NT2/D1 (cell line): ENCODE results near the gene SLC25A34.

ENCODE experiments used
- DNase-seq: peaks from one replicate; pipeline ENCODE4 v3.0.0-alpha.2; 2011; ENCODE audit warnings: low read depth, low spot score
- H3K27me3 ChIP-seq: 2 replicates; pipeline ENCODE4 v1.6.0; 2011; ENCODE audit warnings: mild to moderate bottlenecking; ENCODE audit not compliant: insufficient read length, insufficient read depth
- H3K36me3 ChIP-seq: 2 replicates; pipeline ENCODE4 v1.6.1; 2011; ENCODE audit warnings: mild to moderate bottlenecking, low read length, mixed read lengths; ENCODE audit not compliant: insufficient read depth, insufficient read length
- H3K4me1 ChIP-seq: 2 replicates; pipeline ENCODE4 v1.5.1; 2011; ENCODE audit not compliant: insufficient read depth, insufficient read length
- H3K4me3 ChIP-seq: 2 replicates; pipeline ENCODE4 v1.5.1; 2011; ENCODE audit warnings: low read depth; ENCODE audit not compliant: insufficient read length
- H3K9ac ChIP-seq: 2 replicates; pipeline ENCODE4 v1.6.0; 2011; ENCODE audit warnings: low read depth; ENCODE audit not compliant: insufficient read length
- H3K9me3 ChIP-seq: 2 replicates; pipeline ENCODE4 v1.5.1; 2011; ENCODE audit warnings: mild to moderate bottlenecking, low read length; ENCODE audit not compliant: insufficient read depth
- SUZ12 ChIP-seq: IDR thresholded peaks from 2 replicates; pipeline ENCODE4 v1.6.1; 2011; ENCODE audit not compliant: insufficient read length, insufficient read depth; ENCODE audit errors: extremely low read depth
- YY1 ChIP-seq: IDR thresholded peaks from 2 replicates; pipeline ENCODE4 v1.6.1; 2011; ENCODE audit not compliant: insufficient read length, insufficient read depth
- ZNF274 ChIP-seq: IDR thresholded peaks from 2 replicates; pipeline ENCODE4 v1.6.1; 2011; ENCODE audit warnings: mild to moderate bottlenecking, low read depth, low read length

Gene SLC25A34

DNA sequence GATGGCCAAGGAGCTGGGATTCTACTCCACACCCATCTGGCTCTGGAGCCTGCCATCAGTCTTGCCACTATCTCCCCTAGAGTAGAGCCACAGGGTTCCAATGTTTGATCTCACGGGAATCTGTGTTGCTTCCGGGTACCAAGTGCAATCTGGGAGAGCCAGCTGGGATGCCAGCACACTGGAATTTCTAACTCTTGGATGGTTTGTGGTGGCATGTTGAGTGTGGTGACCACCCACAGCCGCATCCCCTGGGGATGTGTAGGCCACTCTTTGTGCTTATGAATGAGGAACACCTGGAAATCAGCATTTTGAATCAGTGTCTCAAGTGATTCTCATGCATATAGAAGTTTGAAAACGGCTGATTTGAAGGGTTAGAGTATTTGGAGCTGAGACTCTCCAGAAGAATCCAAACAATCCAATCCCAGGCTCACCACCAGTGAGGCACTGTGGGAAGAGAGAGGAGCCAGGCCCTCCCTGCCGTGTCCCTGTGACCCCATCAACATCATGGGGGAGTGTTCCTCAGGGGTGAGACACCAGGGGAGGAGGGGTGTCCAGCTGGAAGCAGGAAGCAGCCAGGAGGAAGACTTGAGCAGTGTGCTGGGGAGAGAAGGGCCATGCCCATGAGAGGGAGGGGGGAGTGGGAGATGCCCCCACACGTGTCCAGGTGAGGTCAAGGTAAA lies 35.9 kb downstream of the SLC25A34 start:
- H3K9me3 ChIP-seq, result no peaks in the 10 kb centered on the region
- DNase-seq, result no peak
- H3K36me3 ChIP-seq, result peaks cover 61% of the 10 kb centered on the region
- H3K9ac ChIP-seq, result no peak overlapping the region
- no peak overlapping the region for H3K4me3 ChIP-seq
- peaks cover 5% of the 10 kb centered on the region for H3K4me1 ChIP-seq
- TF ChIP-seq SUZ12 (no peak), YY1 (no peak), ZNF274 (no peak)
- no peaks in the 10 kb centered on the region for H3K27me3 ChIP-seq

- Histone ChIP-seq H3K27me3 (no peaks in the 10 kb centered on the region), H3K4me3 (no peak overlapping the region), H3K4me1 (peaks cover 5% of the 10 kb centered on the region), H3K36me3 (peaks cover 55% of the 10 kb centered on the region), H3K9me3 (no peaks in the 10 kb centered on the region), H3K9ac (no peak overlapping the region)
- no peak for DNase-seq
- no peak for TF ChIP-seq SUZ12
- TF ChIP-seq ZNF274, result no peak
- TF ChIP-seq YY1, result no peak
Observed at GRCh38 chr1:15775706-15776105, 39.6 kb downstream of the SLC25A34 start.

DNA sequence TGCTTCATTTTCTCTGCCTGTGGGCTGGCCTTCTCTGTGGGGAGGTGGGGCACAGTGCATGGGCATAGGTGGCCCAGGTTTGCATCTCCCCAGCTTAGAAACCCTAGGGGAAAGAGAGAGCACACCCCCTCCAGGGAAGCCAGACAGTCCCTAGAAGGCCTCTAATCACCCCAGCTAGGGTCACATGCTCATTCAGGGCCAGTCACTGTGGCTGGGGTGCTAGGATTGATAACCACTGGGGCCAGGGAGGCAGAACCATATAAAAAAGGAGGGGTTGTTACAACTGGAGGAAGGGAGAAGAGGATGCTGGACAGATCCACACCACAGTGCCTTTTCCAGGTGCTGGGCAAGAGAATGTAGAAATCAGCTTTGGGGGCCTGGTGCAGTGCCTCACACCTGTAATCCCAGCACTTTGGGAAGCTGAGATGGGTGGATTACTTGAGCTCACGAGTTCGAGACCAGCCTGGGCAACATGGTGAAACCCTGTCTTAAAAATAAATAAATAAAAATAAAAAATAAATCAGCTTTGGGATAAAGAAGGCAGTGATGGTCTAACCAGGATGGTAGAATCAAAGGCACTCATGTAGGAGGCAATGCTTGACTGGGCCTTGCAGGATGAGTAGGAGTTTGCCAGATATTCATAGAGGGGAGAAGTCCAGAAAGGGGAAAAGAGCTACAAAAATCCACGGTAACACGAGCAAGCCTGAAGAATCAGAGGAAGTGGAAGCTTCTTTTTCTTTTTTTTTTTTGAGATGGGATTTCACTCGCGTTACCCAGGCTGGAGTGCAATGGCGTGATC lies 42.0 kb downstream of the SLC25A34 start:
- Histone ChIP-seq H3K27me3 (no peaks in the 10 kb centered on the region), H3K9ac (no peak overlapping the region), H3K36me3 (peaks cover 52% of the 10 kb centered on the region), H3K4me3 (no peak overlapping the region), H3K9me3 (no peaks in the 10 kb centered on the region), H3K4me1 (no peaks in the 10 kb centered on the region)
- DNase-seq, result no peak
- TF ChIP-seq ZNF274 (no peak), YY1 (no peak), SUZ12 (no peak)

- H3K27me3 ChIP-seq, result no peaks in the 10 kb centered on the region
- H3K9me3 ChIP-seq, result no peaks in the 10 kb centered on the region
- H3K4me1 ChIP-seq, result no peaks in the 10 kb centered on the region
- no peak overlapping the region for H3K9ac ChIP-seq
- no peak for DNase-seq
- TF ChIP-seq YY1, result no peak
- TF ChIP-seq SUZ12, result no peak
- no peak for TF ChIP-seq ZNF274
- no peak overlapping the region for H3K4me3 ChIP-seq
- peaks cover 33% of the 10 kb centered on the region for H3K36me3 ChIP-seq
Observed at GRCh38 chr1:15785683-15786082, 49.6 kb downstream of the SLC25A34 start.

GRCh38 chr1:15786581-15786980 lies 50.5 kb downstream of the SLC25A34 start:
- DNase-seq, result no peak
- TF ChIP-seq SUZ12, result no peak
- TF ChIP-seq ZNF274, result no peak
- TF ChIP-seq YY1, result no peak
- no peaks in the 10 kb centered on the region for H3K9me3 ChIP-seq
- no peaks in the 10 kb centered on the region for H3K27me3 ChIP-seq
- H3K9ac ChIP-seq, result no peak overlapping the region
- H3K36me3 ChIP-seq, result peaks cover 30% of the 10 kb centered on the region
- H3K4me1 ChIP-seq, result no peaks in the 10 kb centered on the region
- no peak overlapping the region for H3K4me3 ChIP-seq

- Histone ChIP-seq H3K9me3 (no peaks in the 10 kb centered on the region), H3K4me3 (no peak overlapping the region), H3K9ac (no peak overlapping the region), H3K4me1 (peaks cover 2% of the 10 kb centered on the region), H3K27me3 (no peaks in the 10 kb centered on the region), H3K36me3 (peaks cover 17% of the 10 kb centered on the region)
- TF ChIP-seq ZNF274 (no peak), YY1 (no peak), SUZ12 (no peak)
- DNase-seq, result no peak
Observed at GRCh38 chr1:15788624-15789301, 52.7 kb downstream of the SLC25A34 start.
